Endothelial cell of umbilical vein (primary cell): ENCODE data around the gene ALDH7A1. TPM values are rescaled to one million over a fixed set of nuclear protein-coding genes. Genes with fewer than 3 reads are reported as not detected.

ENCODE experiments used
- BruUV-seq: library from RNA; stranded (reverse); fragments of 400-500 nt; replicated peaks from 2 replicates; lab custom pipeline; 2021; lab: Mats Ljungman, UMichigan
- CTCF ChIA-PET: fragments of 300-600, 350-600 bp; sonication (Branson Sonifier 250); formaldehyde crosslinking; loops from one replicate; lab custom pipeline; 2021; ENCODE audit warnings: antibody characterized with exemption, inconsistent platforms; lab: Charles Lee
- POLR2A ChIA-PET: fragments of 300-600, 350-600 bp; sonication (Branson Sonifier 250); formaldehyde crosslinking; loops from one replicate; lab custom pipeline; 2021; ENCODE audit warnings: antibody characterized with exemption, inconsistent platforms; lab: Charles Lee
- DNase-seq: peaks from one replicate; pipeline ENCODE4 v3.0.0-alpha.2; 2011; ENCODE audit warnings: low read depth, low spot score
- FAIRE-seq: peaks from 2 replicates; lab custom pipeline; 2011; peaks lifted over from hg19 to GRCh38; lab: Jason Lieb, UNC
- H2AFZ ChIP-seq: 2 replicates; pipeline ENCODE4 v1.6.0; 2012; ENCODE audit warnings: low read depth, low read length, control low read depth, inconsistent platforms
- H3K27ac ChIP-seq: 2 replicates; pipeline ENCODE4 v1.5.1; 2011; ENCODE audit warnings: low read depth, mild to moderate bottlenecking, control low read depth, low read length, moderate library complexity; ENCODE audit not compliant: insufficient read depth
- H3K27me3 ChIP-seq, 2 experiments: 2 replicates each; pipeline versions ENCODE4 v1.6.0 to v1.6.1; 2011; ENCODE audit warnings: low read length in 2 of 2, mixed read lengths in 1 of 2; ENCODE audit not compliant: control insufficient read depth in 2 of 2, insufficient read depth in 2 of 2
- H3K36me3 ChIP-seq, 2 experiments: 2 replicates in 1 of 2; 3 replicates in 1 of 2; pipeline ENCODE4 v1.5.1; 2011; ENCODE audit warnings: low read length in 2 of 2, mild to moderate bottlenecking in 1 of 2, moderate library complexity in 1 of 2; ENCODE audit not compliant: control insufficient read depth in 2 of 2, insufficient read depth in 2 of 2; ENCODE audit errors: extremely low read depth in 1 of 2
- H3K4me1 ChIP-seq: 3 replicates; pipeline ENCODE4 v1.5.1; 2011; ENCODE audit warnings: mild to moderate bottlenecking, low read length; ENCODE audit not compliant: control insufficient read depth, insufficient read depth; ENCODE audit errors: extremely low read depth
- H3K4me2 ChIP-seq: 2 replicates; pipeline ENCODE4 v1.6.1; 2011; ENCODE audit warnings: low read length, control low read depth, mixed read lengths; ENCODE audit not compliant: insufficient read depth
- H3K4me3 ChIP-seq, 3 experiments: fragments of 200-600 bp in 1 of 3; sonication (generic), shearing (Covaris generic) in 1 of 3; replicated peaks in 1 of 3; 2 replicates each; pipeline ENCODE4 v1.5.1; 2011 to 2016; ENCODE audit warnings: control low read depth in 3 of 3, low read length in 3 of 3, mild to moderate bottlenecking in 2 of 3, inconsistent platforms in 1 of 3, low read depth in 1 of 3, moderate library complexity in 1 of 3; ENCODE audit not compliant: insufficient read depth in 1 of 3
- H3K79me2 ChIP-seq: 2 replicates; pipeline ENCODE4 v1.6.0; 2012; ENCODE audit warnings: low read length, inconsistent platforms; ENCODE audit not compliant: control insufficient read depth, insufficient read depth
- H3K9ac ChIP-seq: replicated peaks from 2 replicates; pipeline ENCODE3; 2011; ENCODE audit warnings: low read length, control low read depth; ENCODE audit not compliant: insufficient read depth; ENCODE audit errors: extremely low read depth
- H3K9me1 ChIP-seq: replicated peaks from 3 replicates; pipeline ENCODE4 v1.6.0; 2011; ENCODE audit warnings: mild to moderate bottlenecking, low read length; ENCODE audit not compliant: control insufficient read depth, insufficient read depth; ENCODE audit errors: extremely low read depth
- H3K9me3 ChIP-seq: replicated peaks from 2 replicates; pipeline ENCODE4 v1.5.1; 2012; ENCODE audit warnings: low read length, inconsistent platforms; ENCODE audit not compliant: control insufficient read depth, insufficient read depth
- H4K20me1 ChIP-seq: replicated peaks from 2 replicates; pipeline ENCODE3; 2011; ENCODE audit warnings: mild to moderate bottlenecking, low read length; ENCODE audit not compliant: control insufficient read depth, insufficient read depth; ENCODE audit errors: extremely low read depth
- CTCF ChIP-seq, 2 donors: IDR thresholded peaks; 1 replicate in 1 of 2; 2 replicates in 1 of 2; pipeline ENCODE4 v1.5.1; 2011; ENCODE audit warnings: low read length in 2 of 2, mild to moderate bottlenecking in 2 of 2, moderate library complexity in 2 of 2, control low read depth in 1 of 2, inconsistent platforms in 1 of 2, low read depth in 1 of 2; ENCODE audit not compliant: insufficient read depth in 1 of 2; ENCODE audit errors: extremely low read depth in 1 of 2
- EZH2 ChIP-seq: IDR thresholded peaks from 2 replicates; pipeline ENCODE4 v1.6.1; 2012; ENCODE audit warnings: borderline replicate concordance, low read depth, mild to moderate bottlenecking, moderate library complexity, low read length, inconsistent platforms; ENCODE audit not compliant: severe bottlenecking
- FOS ChIP-seq: IDR thresholded peaks from 2 replicates; pipeline ENCODE4 v1.6.1; 2011; ENCODE audit warnings: mild to moderate bottlenecking, low read length, moderate library complexity, borderline replicate concordance; ENCODE audit not compliant: insufficient read depth
- GATA2 ChIP-seq: IDR thresholded peaks from 2 replicates; pipeline ENCODE4 v1.7.0; 2011; ENCODE audit warnings: low read depth, mild to moderate bottlenecking, moderate library complexity, mixed read lengths, low read length; ENCODE audit not compliant: insufficient read length, insufficient read depth
- JUN ChIP-seq: IDR thresholded peaks from 2 replicates; pipeline ENCODE4 v1.6.1; 2011; ENCODE audit warnings: borderline replicate concordance, low read depth; ENCODE audit not compliant: insufficient read length, insufficient read depth
- MAX ChIP-seq: IDR thresholded peaks from 2 replicates; pipeline ENCODE4 v1.6.1; 2011; ENCODE audit not compliant: insufficient read depth, insufficient read length
- MYC ChIP-seq: IDR thresholded peaks from one replicate; pipeline ENCODE4 v1.6.1; 2011; ENCODE audit warnings: mild to moderate bottlenecking, low read depth, low read length
- POLR2A ChIP-seq: IDR thresholded peaks from 2 replicates; pipeline ENCODE4 v1.6.1; 2012; ENCODE audit warnings: low read depth, mild to moderate bottlenecking, control low read depth, low read length
- POLR2AphosphoS5 ChIP-seq: IDR thresholded peaks from 2 replicates; pipeline ENCODE4 v1.6.1; 2012; ENCODE audit warnings: low read depth, mild to moderate bottlenecking, control low read depth, low read length, moderate library complexity; ENCODE audit not compliant: insufficient read depth
- dilution Hi-C: fragments of 300-500 bp; cut with MboI; formaldehyde crosslinking; loops from one replicate; pipeline ENCODE4 v1.15.0; 2019; ENCODE audit warnings: low sequenced_read_pairs; ENCODE audit not compliant: extremely low pct_ligation_motif_present
- intact Hi-C: fragments of 100-400 bp; cut with micrococcal nuclease; formaldehyde crosslinking; loops from one replicate; pipeline ENCODE4 v1.10.0; 2022
- polyA plus RNA-seq, 4 experiments: library from polyadenylated mRNA; depleted of rRNA in 3 of 4; stranded (reverse) in 3 of 4; unstranded in 1 of 4; fragments of >200 nt; gene quantifications; 2 replicates each; pipeline versions ENCODE4 v1.2.1 to v1.2.3, GENCODE V29; 2011 to 2012; ENCODE audit warnings: missing spikeins in 1 of 4
- total RNA-seq: library from RNA; stranded (reverse); gene quantifications from 2 replicates; pipeline ENCODE4 v1.2.3, GENCODE V29; 2021

ALDH7A1 gene
- total and polyA plus RNA-seq, 2 donors (not counting 3 experiments of a cell fraction or from before 2014, with no cell fraction given) = 43.6 to 103 TPM

GRCh38 chr5:126497506-126497905 lies 97.5 kb downstream of the ALDH7A1 start:
- no peaks in the 10 kb centered on the region for H3K4me1 ChIP-seq
- no peak overlapping the region for H2AFZ ChIP-seq
- H3K27ac ChIP-seq = no peak overlapping the region
- no peak overlapping the region for H3K4me3 ChIP-seq
- no peaks in the 10 kb centered on the region for H3K9me1 ChIP-seq
- peaks cover 15 to 21% of the 10 kb centered on the region in 2 experiments for H3K27me3 ChIP-seq
- intact Hi-C loops = no loop called here
- dilution Hi-C loops = no loop called here
- no peak overlapping the region for H3K9ac ChIP-seq
- no TSS peak for BruUV-seq
- H4K20me1 ChIP-seq = no peaks in the 10 kb centered on the region
- H3K4me2 ChIP-seq = no peak overlapping the region
- CTCF ChIA-PET = no interaction called here
- POLR2A ChIA-PET = no interaction called here
- no peak for FAIRE-seq
- no peaks in the 10 kb centered on the region for H3K9me3 ChIP-seq
- no peak for TF ChIP-seq EZH2
- TF ChIP-seq POLR2A = no peak
- TF ChIP-seq GATA2 = no peak
- TF ChIP-seq FOS = no peak
- no peak for TF ChIP-seq CTCF (IDR thresholded peaks at IDR 0.05; ENCODE audit: extremely low read depth in 1 of 2, insufficient read depth in 1 of 2, low read depth in 1 of 2, low read length in 2 of 2)
- TF ChIP-seq JUN = no peak
- no peak for TF ChIP-seq POLR2AphosphoS5
- TF ChIP-seq MYC = no peak
- TF ChIP-seq MAX = no peak
- H3K79me2 ChIP-seq = no peaks in the 10 kb centered on the region
- DNase-seq = no peak
- H3K36me3 ChIP-seq = no peaks in the 10 kb centered on the region
